Smooth muscle cell of the brain vasculature (primary cell): ENCODE measurements around the gene BAZ2A.

ENCODE experiments used
- DNase-seq: peaks from one replicate; pipeline ENCODE4 v3.0.0-alpha.2; 2012; ENCODE audit warnings: low read depth, low spot score

BAZ2A gene

GRCh38 chr12:56635806-56636674, 5.9 kb upstream of the BAZ2A start:
- DNase-seq, result peak; percentile 57

DNA sequence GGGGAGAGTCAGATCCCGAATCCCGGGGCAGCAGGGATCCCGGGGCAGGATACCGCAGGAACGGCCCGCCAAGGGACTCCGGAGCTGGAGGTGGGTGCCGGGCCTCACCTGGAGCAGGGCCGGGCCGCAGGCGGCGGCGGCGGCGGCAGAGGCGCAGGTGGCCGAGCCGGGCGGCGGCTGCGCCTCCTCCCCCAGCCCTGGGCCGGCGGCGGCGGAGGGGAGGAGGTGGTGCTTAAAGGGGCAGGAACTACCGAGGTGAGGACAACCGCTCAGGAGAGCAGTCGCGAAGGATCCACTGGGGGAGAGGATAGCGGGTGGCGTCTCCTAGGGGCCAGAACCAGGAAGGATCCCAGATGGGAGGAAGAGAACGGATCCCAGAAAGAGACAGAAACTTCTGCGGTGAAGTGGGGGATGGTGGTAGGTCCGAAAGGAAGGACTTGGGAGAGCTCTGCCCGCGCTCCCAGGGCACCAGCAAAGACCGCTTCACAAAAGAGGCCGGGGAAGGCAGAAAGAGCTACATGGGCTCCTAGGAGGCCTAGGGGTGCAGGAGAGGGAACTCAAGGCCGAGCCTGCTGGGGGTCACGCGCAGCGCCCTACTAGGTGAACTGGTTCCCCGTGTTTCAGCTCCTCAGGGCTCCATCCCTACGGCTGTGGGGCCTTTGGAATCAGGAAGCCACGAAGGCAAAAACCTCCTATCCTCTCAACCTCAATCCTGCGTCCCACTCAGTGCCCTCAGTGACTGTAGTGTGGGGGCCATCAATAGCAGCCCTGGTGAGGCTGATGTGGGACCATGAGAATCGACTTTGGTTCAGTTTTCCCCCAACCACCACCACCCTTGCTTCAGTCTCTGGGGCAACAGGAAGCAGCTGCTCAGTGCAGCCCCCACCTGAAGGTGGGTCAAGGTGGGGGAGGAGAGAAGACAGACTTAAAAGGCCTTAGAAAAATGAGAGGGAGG, 5.0 kb upstream of the BAZ2A start:
- DNase-seq, result no peak

- no peak for DNase-seq
Observed at GRCh38 chr12:56634242-56634836, 4.2 kb upstream of the BAZ2A start.

DNA sequence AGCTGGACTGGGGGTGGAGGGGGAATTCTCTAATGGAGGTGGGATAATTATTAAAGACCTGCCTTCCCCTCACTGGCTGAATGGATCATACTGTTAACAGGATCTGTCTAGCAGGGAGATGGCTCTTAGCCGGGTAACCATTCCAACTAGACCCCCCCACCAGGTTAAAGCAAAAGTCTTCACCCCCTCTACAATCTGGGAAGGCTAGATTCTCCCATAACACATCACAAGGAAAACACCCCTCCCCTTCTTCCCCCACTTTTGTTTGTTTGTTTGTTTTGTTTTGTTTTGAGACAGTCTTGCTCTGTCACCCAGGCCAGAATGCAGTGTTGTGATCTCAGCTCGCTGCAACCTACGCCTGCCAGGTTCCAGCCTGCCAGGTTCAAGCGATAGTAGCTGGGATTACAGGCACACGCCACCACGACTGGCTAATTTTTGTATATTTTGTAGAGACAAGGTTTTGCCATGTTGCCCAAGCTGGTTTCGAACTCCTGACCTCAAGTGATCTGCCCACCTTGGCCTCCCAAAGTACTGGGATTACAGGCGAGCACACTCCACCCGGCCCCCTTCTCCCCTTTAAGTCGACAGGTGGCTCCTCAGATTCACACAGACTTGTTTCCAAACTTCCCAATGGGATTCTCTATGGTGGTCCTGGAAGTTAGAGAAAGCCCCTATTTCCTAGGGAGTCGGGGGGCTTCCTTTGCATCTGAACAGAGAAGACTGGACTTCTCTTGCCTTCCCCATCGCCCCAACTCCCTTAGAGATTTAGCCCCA, 3.5 kb upstream of the BAZ2A start:
- DNase-seq, result no peak

- DNase-seq, result no peak
Observed at GRCh38 chr12:56632701-56633467, 2.8 kb upstream of the BAZ2A start.

- no peak for DNase-seq
Observed at GRCh38 chr12:56631790-56632700, 1.9 kb upstream of the BAZ2A start.

- no peak for DNase-seq
Observed at GRCh38 chr12:56629459-56630179, 507 bp downstream of the BAZ2A start.

- DNase-seq, result no peak
Observed at GRCh38 chr12:56628671-56629458, 1.3 kb downstream of the BAZ2A start.

GRCh38 chr12:56626701-56627100, 3.4 kb downstream of the BAZ2A start:
- no peak for DNase-seq

DNA sequence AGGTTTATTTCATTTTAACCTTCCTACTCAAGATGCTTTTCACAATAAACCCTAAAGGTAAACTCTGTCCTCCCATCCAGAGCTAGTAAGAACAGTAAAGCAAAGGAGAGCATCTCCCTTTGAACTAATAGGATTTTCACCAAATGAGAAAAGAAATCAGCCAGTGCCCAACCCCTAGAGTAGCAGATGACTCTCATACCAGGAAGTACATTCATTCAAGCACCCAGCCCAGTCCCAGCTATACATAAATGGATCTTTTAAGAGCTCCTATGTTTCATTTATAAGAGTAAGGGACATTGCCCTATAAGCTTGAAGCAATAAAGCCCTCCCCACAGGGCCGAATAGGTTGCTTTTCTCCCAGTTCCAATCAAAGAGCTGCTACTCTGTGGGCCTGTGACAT, 7.6 kb downstream of the BAZ2A start:
- no peak for DNase-seq

- DNase-seq, result no peak
Observed at GRCh38 chr12:56616925-56617324, 13.2 kb downstream of the BAZ2A start.

DNA sequence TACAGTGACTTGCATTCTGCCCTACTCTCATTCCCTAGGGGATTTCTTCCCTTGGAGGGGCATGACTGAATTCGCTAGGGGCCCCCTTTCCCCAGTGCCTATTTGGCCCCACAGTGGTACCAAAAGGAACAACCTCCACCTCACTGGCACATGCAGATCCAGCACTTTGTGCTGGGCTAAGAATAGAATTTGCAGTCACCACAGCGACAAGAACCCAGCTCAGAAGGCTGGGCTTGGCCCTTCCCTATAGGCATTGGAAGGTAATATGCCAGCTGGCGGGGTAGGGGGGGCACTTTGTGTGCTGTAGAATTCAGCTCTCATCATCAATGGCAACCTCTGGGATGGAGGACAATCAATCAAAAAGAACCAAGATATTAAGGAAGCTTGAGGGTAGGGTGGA, 13.9 kb downstream of the BAZ2A start:
- no peak for DNase-seq

DNA sequence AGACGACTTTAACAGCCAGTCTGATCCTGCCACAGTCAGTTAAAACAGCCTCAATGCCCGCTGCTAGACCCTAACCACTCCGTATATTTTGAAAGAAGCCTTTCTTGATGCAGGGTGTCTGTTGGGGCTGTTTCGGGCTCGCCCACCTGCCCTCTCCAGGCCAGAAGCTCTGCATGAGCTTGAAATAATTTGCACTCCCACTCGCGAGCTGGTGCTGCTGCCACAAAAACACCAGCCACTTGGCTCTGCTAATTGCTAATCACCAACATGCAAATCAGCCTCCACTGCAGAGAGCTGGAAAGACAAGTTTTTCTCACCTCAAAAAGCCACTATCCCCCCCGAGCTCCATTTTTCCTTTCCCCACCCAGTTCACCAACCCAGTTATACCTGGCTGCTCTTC, 15.5 kb downstream of the BAZ2A start:
- no peak for DNase-seq

DNA sequence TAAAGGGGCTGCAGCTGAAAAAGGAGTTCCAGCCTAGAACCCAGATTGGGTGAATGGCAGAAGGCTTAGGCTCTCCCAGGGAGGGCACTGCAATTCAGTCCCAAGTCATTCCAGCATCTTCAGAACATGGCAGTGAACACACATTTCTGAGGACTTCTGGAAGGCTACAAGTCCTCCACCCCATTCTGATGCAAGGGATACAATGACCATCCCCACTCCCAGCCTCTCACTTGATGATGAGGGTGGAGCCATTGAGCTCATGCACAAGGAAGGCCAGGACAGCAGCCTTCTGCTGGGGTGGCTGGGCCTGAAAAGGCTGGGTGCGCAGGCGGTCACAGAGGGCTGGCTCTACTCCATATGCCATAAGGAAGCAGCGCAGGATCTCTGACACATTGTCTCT, 25.8 kb downstream of the BAZ2A start:
- no peak for DNase-seq

DNA sequence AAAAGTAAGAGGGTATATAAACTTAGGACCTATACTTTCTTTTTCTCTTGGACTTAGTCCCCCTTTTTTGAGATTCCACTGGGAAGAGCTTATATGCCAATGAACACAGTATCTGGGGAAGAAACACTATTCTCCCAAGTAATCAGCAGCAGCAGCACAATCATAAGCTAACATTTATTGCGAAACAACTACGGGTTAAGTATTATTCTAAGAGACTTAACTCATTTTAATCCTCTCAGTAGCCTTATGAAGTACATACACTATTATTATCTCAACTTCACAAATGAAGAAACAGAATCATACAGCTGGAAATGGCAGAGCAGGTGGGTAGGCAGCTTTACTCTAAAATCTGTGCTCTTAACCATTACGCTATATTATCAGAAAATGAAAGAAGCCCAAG, 27.9 kb downstream of the BAZ2A start:
- no peak for DNase-seq

DNA sequence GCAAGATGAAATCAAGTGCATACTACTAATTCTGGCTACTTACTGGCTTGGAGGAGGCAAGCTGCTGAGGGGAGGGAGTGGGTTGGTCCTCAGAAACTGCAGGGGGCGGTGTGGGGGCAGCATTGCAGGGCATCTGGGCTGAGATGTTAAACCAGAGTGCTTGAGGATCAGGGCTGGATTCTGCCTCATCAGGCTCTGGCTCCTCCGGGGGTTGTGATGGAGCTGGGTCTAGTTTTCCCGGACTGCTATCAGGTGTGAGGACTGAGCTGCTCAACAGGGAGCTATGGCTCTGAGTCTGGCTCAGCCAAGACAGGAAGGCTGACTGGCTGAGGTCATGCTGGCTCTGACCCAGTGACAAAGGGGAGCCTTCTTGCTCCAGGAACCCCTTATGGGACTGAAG, 28.6 kb downstream of the BAZ2A start:
- no peak for DNase-seq

- no peak for DNase-seq
Observed at GRCh38 chr12:56600753-56601152, 29.4 kb downstream of the BAZ2A start.

- no peak for DNase-seq
Observed at GRCh38 chr12:56599797-56600196, 30.3 kb downstream of the BAZ2A start.
